Ectodermal cell (in vitro differentiated cells): Measurements from ENCODE around the gene CD44.

Experiments used
- H3K27ac ChIP-seq: 2 replicates; pipeline ENCODE4 v1.7.0; 2013; ENCODE audit warnings: mild to moderate bottlenecking, low read depth, low read length; ENCODE audit not compliant: insufficient read depth, poor library complexity, severe bottlenecking
- H3K27me3 ChIP-seq: 2 replicates; pipeline ENCODE4 v1.7.0; 2013; ENCODE audit warnings: mild to moderate bottlenecking, low read length; ENCODE audit not compliant: insufficient read depth, control insufficient read depth, poor library complexity, severe bottlenecking
- H3K36me3 ChIP-seq: one replicate; pipeline ENCODE4 v1.7.0; 2013; ENCODE audit warnings: low read length; ENCODE audit not compliant: control insufficient read depth, insufficient read depth
- H3K4me1 ChIP-seq: one replicate; pipeline ENCODE4 v1.7.0; 2013; ENCODE audit warnings: low read length; ENCODE audit not compliant: control insufficient read depth, insufficient read depth
- H3K4me3 ChIP-seq: 2 replicates; pipeline ENCODE4 v1.7.0; 2013; ENCODE audit warnings: low read depth, low read length, control low read depth; ENCODE audit not compliant: insufficient read depth
- H3K9me3 ChIP-seq: 2 replicates; pipeline ENCODE4 v1.7.0; 2013; ENCODE audit warnings: mild to moderate bottlenecking, low read length, moderate library complexity; ENCODE audit not compliant: control insufficient read depth
- WGBS, 2 experiments: methylation state at CpG; one replicate each; pipeline ENCODE4 v1.1.7; 2013; ENCODE audit warnings: missing lambda C conversion rate in 2 of 2; 5-methylcytosine and 5-hydroxymethylcytosine counted together

CD44 gene

DNA sequence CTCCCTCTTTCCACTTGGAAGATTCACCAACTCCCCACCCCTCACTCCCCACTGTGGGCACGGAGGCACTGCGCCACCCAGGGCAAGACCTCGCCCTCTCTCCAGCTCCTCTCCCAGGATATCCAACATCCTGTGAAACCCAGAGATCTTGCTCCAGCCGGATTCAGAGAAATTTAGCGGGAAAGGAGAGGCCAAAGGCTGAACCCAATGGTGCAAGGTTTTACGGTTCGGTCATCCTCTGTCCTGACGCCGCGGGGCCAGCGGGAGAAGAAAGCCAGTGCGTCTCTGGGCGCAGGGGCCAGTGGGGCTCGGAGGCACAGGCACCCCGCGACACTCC lies 397 bp upstream of the CD44 start:
- 10 to 11% methylated on average over 16 of the region's 16 CpGs for WGBS, 2 experiments
- Histone ChIP-seq H3K4me3 (peak overlapping the region; percentile 50), H3K4me1 (no peaks in the 10 kb centered on the region), H3K36me3 (no peaks in the 10 kb centered on the region), H3K27ac (no peak overlapping the region), H3K9me3 (no peaks in the 10 kb centered on the region), H3K27me3 (peaks cover 52% of the 10 kb centered on the region)

DNA sequence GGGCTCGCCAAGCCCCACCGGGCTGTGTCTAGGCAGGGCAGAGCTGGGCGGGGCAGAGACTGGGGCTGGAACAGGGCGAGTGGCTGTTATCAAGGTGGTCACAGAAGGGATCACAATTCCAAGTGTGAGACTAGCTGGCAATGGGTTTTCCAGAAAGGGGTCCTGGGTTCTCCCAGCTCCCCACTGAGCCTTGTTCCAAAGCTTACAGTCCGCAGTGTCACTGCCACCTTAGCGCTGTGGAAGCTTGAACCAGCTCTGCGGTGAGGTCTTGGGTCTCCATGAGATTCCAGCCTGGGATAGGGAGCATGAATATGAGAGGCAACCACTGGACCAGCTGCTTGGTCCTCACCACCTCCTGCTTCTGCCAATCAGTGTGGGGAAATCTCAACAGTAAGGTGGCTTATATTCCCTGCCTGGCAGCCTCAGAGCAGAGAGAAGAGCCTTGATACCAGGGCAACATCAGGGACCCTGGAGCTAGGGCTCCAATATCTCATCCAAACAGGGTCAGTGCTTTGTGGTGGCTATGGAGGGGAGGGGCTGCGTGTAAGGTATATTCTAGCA lies 831 bp downstream of the CD44 start:
- H3K36me3 ChIP-seq: no peaks in the 10 kb centered on the region
- no peak overlapping the region for H3K27ac ChIP-seq
- no peaks in the 10 kb centered on the region for H3K4me1 ChIP-seq
- H3K9me3 ChIP-seq: no peaks in the 10 kb centered on the region
- peaks cover 52% of the 10 kb centered on the region for H3K27me3 ChIP-seq
- H3K4me3 ChIP-seq: peak overlapping the region; percentile 50
- 22 to 25% methylated on average over 8 of the region's 8 CpGs for WGBS, 2 experiments

DNA sequence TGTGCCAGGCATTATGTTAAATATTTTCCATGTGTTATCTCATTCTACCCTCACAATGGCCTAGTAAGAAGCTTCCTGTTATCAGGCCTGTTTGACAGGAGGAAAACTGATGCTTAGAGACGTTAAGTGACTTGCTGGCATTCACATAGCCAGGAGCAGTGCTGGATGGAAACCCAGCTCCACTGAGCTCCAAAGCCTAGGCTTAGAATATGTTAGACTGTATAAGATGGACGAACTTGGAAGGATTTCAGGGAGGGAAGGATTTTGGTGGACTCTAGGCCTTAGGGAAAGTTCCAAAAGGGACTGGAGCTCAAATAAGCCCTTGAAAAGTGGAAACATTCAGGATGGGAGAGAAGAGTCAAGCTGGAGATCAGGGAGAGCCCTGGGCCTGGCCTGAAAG lies 2.1 kb downstream of the CD44 start:
- Histone ChIP-seq H3K9me3 (no peaks in the 10 kb centered on the region), H3K27me3 (peaks cover 51% of the 10 kb centered on the region), H3K4me1 (no peaks in the 10 kb centered on the region), H3K27ac (no peak overlapping the region), H3K36me3 (no peaks in the 10 kb centered on the region), H3K4me3 (no peak overlapping the region)
- 89 to 92% methylated on average over 2 of the region's 2 CpGs for WGBS, 2 experiments

DNA sequence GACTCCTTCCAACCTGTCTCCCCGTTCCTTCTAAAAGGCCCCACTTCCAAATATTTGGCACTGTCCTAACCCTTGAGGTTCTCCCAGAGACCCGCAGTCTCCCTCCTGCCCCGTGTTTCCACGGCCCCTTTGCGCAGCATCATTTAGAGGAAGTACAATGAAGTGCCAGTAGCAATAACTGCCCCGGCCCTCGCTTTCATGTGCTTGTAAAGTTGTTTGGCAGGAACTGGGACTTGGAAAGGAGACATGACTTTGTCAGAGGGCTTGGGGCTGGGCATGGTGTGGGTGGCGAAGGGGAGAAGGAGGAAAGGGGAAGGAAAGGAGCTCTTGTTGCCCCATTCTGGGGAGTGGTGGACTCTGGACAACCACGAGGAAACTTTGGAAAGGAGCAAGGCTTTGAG lies 2.6 kb downstream of the CD44 start:
- Histone ChIP-seq H3K27me3 (peaks cover 46% of the 10 kb centered on the region), H3K36me3 (no peaks in the 10 kb centered on the region), H3K27ac (no peak overlapping the region), H3K4me1 (no peaks in the 10 kb centered on the region), H3K4me3 (no peak overlapping the region), H3K9me3 (no peaks in the 10 kb centered on the region)
- WGBS, 2 experiments: 90 to 91% methylated on average over 9 of the region's 9 CpGs

DNA sequence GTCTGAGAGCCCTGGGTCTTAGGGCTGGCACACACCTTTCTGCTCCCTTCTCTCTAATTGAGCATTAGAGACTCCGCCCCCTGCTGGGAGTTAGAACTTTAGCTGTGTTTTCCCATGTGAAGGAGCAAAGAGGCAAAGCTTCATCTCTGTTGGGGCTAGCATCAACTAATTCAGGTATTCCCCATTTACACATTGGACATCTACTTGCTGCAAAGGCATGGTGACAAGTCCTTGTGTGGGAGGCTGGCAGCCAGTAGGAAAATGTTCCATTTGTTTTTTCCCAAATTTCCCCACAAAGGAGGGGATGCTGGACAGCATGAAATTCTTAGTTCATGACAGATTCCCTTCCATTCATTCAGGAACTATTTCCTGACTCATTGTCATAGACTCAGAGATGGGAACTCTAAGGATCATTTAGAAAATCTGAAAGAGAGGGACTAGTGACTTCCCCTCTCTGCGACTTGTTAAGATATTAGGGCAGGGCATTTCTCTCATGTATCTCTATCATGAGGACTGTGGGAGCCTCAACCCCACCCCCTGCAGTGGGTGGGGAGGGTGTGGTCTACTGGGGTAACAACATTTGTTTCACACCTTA lies 3.6 kb downstream of the CD44 start:
- Histone ChIP-seq H3K9me3 (no peaks in the 10 kb centered on the region), H3K27me3 (peaks cover 36% of the 10 kb centered on the region), H3K36me3 (no peaks in the 10 kb centered on the region), H3K27ac (no peak overlapping the region), H3K4me1 (no peaks in the 10 kb centered on the region), H3K4me3 (no peak overlapping the region)
- 95 to 98% methylated on average over 2 of the region's 2 CpGs for WGBS, 2 experiments

DNA sequence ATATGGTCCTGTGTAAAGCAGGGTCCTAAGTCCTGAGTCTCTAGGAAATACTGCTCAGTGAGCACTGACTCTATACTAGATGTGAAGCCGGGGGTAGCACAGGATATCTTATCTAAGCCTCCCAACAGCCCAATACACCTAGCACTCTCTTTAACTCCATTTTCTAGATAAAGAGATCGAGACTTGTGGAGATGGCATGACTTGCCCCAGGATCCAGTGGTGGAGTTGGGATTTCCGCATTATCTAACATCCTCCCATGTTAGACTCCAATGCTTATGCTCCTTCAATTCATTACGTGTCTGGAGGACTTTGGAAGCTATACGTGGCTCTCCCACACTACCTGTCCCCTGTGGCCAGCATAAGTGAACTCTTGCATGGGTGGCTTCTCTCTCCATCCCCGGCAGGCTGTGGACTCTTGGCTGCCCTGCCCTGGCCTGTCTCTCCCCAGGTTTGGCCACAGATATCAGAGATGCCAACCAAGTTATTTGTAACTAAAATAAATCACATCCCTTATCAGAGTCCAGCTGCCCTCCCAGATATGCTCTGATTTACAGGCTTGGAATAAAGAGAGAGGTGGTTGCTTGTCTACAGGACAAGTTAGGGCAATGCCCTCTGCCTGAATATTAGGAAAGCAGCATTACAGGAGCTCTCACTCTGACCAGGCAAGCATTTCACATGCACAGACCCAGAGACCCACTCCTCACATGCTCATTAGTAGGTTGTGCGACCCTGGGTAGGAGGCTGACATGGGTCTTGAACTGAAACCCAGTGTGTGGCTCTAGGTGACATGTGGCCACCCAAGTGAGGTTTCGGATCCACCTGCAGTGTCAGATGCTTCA lies 4.5 kb downstream of the CD44 start:
- Histone ChIP-seq H3K27ac (no peak overlapping the region), H3K4me3 (no peak overlapping the region), H3K9me3 (no peaks in the 10 kb centered on the region), H3K36me3 (no peaks in the 10 kb centered on the region), H3K4me1 (no peaks in the 10 kb centered on the region), H3K27me3 (peaks cover 26% of the 10 kb centered on the region)
- 95 to 96% methylated on average over 8 of the region's 8 CpGs for WGBS, 2 experiments

DNA sequence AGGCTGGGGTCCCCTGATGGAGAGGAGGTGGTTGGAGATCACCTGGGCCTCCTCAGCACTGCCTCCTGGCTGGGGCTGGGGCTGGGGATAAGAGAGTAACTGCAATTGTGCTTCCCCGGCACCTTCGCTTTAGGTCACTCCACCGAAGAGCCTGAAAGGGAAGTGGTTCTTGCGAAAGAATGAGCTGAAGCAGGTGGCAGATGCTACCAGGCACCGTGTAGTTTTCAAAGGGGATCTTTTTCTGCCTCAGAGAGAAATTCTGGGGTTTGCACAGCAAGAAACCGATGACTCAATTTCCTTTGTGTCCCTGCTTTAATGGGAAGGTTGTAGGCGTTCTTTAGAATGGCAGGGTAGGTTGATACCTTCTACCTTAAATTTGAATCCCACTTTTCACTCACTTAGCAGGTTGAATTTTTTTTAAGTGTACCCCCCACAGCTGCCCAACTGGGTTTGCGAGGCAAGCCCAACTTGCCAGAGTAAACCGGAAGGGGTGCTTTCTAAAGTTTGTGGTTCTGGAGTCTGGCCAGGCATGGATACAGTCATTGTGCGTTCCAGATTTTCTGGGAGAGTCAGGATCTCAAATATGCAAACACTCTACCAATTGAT lies 5.3 kb downstream of the CD44 start:
- Histone ChIP-seq H3K36me3 (no peaks in the 10 kb centered on the region), H3K9me3 (no peaks in the 10 kb centered on the region), H3K4me3 (no peak overlapping the region), H3K27ac (no peak overlapping the region), H3K4me1 (no peaks in the 10 kb centered on the region), H3K27me3 (peaks cover 19% of the 10 kb centered on the region)
- WGBS, 2 experiments: 81 to 89% methylated on average over 9 to 10 of the region's 10 CpGs

DNA sequence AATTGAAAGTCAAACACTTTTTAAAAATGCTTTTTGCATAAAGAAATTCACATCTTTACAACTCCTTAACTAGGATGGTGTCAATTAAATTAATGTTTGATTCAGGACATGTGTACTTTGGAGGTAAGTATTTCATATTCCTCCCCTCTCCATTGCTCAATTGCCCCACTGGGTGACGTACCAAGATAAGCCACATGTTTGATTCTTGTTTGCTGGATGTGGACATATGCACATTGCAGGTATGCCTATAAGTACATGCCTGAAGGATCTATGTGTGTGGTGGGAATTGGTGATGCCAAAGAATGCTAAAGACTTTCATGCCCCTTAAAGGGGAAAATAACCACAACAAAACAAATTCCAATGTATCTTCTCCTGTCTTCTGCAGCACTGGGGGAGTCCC lies 5.8 kb downstream of the CD44 start:
- no peak overlapping the region for H3K4me3 ChIP-seq
- no peak overlapping the region for H3K27ac ChIP-seq
- no peaks in the 10 kb centered on the region for H3K36me3 ChIP-seq
- 100% methylated on average over 1 of the region's 1 CpG for WGBS, 2 experiments
- no peaks in the 10 kb centered on the region for H3K9me3 ChIP-seq
- H3K27me3 ChIP-seq: peaks cover 14% of the 10 kb centered on the region
- H3K4me1 ChIP-seq: no peaks in the 10 kb centered on the region

DNA sequence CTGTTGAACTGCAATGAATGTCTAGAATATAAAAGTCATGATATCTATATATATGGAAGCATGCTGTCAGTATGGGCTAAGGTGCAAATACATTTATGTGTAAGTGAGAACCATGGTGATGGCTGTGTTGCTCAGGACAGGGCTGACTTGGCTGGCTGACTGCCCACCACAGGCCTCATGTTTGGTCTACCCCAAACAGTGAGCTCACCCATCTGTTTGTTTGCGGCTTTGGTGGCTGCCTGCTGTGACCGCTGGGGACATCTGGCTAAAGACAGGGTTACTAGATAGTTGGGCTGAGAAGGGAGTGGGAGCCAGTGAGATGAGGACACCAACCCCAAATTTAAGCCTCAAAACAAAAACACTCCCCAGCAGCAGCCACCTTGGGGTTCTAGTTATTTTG lies 6.3 kb downstream of the CD44 start:
- Histone ChIP-seq H3K9me3 (no peaks in the 10 kb centered on the region), H3K27me3 (peaks cover 9% of the 10 kb centered on the region), H3K27ac (no peak overlapping the region), H3K4me3 (no peak overlapping the region), H3K4me1 (no peaks in the 10 kb centered on the region), H3K36me3 (no peaks in the 10 kb centered on the region)
- WGBS, 2 experiments: 90 to 93% methylated on average over 2 of the region's 2 CpGs

DNA sequence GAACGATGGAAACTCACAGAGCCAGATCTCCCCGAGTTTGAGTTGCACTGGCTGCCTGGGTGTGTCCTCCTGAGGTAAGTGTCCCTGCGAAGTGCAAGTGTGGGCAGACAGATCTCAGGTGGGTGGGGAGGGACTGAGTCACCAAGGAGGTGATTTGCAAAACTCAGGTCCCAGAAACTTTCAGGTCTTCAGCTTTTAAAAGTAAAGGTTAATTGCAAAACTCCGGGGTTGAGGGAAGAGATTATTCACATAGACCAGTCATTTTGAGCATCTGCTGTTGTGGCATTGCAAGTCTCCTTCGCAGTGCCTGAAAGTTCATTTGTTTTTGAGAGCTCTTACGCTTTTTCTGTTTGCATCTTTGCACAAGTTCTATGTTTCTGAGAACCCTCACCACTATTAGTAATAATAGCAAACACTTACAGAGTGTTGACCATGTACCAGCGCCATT lies 7.1 kb downstream of the CD44 start:
- no peak overlapping the region for H3K27ac ChIP-seq
- no peaks in the 10 kb centered on the region for H3K36me3 ChIP-seq
- 86 to 96% methylated on average over 6 to 7 of the region's 7 CpGs for WGBS, 2 experiments
- no peaks in the 10 kb centered on the region for H3K9me3 ChIP-seq
- no peaks in the 10 kb centered on the region for H3K4me1 ChIP-seq
- H3K4me3 ChIP-seq: no peak overlapping the region
- peaks cover under 1% of the 10 kb centered on the region for H3K27me3 ChIP-seq
